SU-DHL-6 (cell line): ENCODE measurements around the gene SLC6A5.

Experiments
- CTCF ChIP-seq: fragments of 200-600 bp; sonication (generic); IDR thresholded peaks from one replicate; pipeline ENCODE4 v1.5.1; 2017; ENCODE audit warnings: antibody characterized with exemption, mild to moderate bottlenecking, low read length, moderate library complexity; ENCODE audit not compliant: insufficient read depth, poor library complexity, severe bottlenecking
- EZH2phosphoT487 ChIP-seq: fragments of 200-600 bp; sonication (generic), shearing (Covaris generic); conservative IDR thresholded peaks from 2 replicates; pipeline ENCODE4 v1.6.1; 2018; ENCODE audit warnings: mild to moderate bottlenecking, antibody characterized with exemption, low read length, moderate library complexity, mixed read lengths

GRCh38 chr11:20594274-20595061, 4.9 kb upstream of the SLC6A5 start:
- no peak for TF ChIP-seq CTCF
- no peak for TF ChIP-seq EZH2phosphoT487
